ENCODE data around the gene ATOH8.

Gene ATOH8

GRCh38 chr2:85801871-85802270 is 48.1 kb downstream of the ATOH8 start:
- DNase-seq (ENCODE audit: low spot score) = no peak

DNA sequence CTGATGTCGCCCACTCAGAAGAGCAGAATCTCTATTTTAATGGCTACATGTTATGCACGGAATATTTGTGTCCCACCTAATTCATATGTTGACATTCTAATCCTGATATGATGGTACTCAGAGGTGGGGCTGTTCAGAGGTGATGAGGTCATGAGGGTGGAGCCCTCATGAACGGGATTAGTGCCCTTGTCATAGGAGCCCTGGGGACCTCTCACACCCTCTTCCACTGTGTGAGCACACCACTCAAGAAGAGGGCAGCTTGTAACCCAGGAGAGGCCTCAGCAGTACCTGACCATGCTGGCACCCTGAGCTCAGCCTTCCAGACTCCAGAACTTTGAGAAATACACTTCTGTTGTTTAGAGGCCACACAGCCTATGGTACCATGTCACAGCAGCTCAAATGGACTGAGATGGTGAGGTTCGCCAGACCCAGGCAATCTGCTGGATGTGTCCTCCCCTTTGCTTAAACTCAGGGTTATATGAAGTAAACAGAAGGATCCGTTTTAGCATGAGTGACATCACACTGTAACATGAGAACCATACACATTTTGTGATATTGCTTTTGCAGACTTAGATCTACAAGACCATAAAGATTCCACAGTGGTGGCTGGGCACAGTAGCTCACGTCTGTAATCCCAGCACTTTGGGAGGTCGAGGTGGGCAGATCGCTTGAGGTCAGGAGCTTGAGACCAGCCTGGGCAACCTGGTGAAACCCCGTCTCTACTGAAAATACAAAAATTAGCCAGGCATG is 48.7 kb downstream of the ATOH8 start:
- no peak for DNase-seq (ENCODE audit: low spot score)

GRCh38 chr2:85803704-85804425 is 50.1 kb downstream of the ATOH8 start:
- DNase-seq (ENCODE audit: low spot score) = no peak

GRCh38 chr2:85804583-85804982 is 50.8 kb downstream of the ATOH8 start:
- DNase-seq (ENCODE audit: low spot score) = no peak

DNA sequence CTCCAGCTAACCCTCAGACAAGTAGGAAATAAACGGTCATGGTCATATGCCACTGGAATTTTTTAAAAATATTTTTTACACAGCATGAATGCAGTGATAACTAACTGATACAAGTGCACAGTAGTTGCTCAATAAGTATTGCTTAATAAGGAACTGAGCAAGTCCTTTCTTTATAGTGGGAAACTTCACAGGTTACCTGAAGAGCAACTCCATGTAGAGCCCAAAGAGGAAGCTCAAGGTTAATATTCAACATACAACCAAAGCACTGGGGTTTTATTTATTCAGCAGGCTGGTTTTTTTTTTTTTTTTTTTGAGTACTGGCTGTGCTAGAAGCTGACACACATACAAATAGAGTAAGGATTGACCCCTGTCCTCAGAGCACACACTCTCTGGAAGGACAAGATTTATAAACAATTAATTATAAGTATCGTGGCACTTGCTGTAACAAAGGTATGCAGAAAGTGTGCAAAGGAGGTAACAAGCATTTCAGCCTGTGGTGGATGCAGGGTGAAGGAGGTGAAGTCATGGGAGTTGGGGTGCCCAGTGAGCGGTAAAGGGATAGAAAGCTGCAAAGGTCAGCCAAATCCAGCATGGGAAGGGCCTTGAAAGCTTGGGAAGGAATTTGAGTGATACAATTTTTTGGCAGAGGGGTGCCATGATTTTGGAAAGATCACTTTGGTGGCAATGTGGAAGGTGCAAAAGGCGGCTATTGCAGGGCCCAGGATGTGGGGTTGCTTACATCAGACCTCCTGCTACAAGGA is 52.7 kb downstream of the ATOH8 start:
- DNase-seq (ENCODE audit: low spot score) = no peak

GRCh38 chr2:85807756-85808155 is 54.0 kb downstream of the ATOH8 start:
- no peak for DNase-seq (ENCODE audit: low spot score)

- DNase-seq (ENCODE audit: low spot score) = no peak
Measured at GRCh38 chr2:85810371-85811179, 56.8 kb downstream of the ATOH8 start.

GRCh38 chr2:85811180-85812093 is 57.6 kb downstream of the ATOH8 start:
- no peak for DNase-seq (ENCODE audit: low spot score)

DNA sequence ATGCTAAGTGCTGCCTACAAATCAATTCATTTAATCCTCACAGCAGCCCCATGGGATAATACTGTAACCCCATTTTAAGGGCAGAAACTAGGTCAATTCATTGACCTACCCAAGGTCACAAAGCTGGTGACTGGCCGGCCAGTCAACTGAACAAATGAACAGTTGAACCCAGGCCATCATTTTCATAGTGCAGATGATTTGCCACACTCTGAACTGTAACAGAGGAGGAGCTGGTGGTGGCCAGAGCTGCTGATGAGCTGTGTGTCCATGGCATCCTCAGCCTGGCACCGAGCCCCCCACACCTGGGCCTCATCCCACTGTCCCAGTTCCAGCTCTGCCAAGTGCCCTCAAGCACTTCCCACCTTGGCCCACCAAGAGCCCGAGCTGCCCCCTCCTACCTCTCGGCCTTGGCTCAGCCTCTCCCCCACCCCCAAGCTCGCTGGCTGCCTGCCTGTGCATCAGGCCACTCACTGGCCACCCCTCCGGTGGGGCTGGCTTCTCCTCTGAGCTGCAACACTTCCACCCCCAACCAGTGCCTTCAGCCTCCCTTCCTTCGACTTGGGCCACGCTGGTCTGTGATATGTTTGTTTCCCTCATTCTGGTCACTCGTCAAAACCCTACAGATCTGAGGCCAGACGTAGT is 58.4 kb downstream of the ATOH8 start:
- DNase-seq (ENCODE audit: low spot score) = no peak

GRCh38 chr2:85813211-85813981 is 59.6 kb downstream of the ATOH8 start:
- DNase-seq (ENCODE audit: low spot score) = no peak

GRCh38 chr2:85813982-85814801 is 60.4 kb downstream of the ATOH8 start:
- peak; percentile 89 for DNase-seq (ENCODE audit: low spot score)

- DNase-seq (ENCODE audit: low spot score) = no peak
Measured at GRCh38 chr2:85814802-85815550, 61.2 kb downstream of the ATOH8 start.

DNA sequence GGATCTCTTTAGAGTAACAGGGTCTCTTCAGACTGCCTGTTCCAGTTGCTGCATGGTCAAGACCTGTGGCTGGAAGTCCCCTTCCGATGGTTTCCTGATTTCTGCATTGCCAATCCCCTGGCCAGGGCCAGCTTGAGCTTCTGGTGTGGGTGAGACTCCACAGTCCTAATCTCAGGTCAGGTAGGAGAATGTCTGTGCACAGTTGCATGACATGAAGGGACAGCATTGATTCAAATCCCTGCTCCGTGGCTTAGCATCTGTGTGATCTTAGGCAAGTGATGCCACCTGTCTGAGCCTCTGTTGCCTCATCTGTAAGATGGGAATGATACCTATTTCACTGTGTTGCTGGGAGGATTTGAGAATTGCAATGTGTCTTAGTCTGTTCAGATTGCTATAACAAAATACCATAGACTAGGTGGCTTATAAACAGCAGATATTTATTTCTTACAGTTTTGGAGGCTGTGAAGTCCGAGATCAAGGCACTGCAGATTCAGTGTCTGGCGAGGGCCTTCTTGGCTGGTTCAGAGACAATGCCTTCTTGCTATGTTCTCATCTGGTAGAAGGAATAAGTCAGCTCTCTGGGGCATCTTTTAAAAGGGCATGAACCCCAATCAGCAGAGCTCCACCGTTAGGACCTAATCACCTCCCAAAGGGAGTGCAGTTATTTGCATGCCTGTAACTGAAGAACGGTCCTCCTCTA is 66.2 kb downstream of the ATOH8 start:
- no peak for DNase-seq (ENCODE audit: low spot score)

- DNase-seq (ENCODE audit: low spot score) = no peak
Measured at GRCh38 chr2:85822766-85823165, 69.0 kb downstream of the ATOH8 start.

GRCh38 chr2:85823951-85824350 is 70.2 kb downstream of the ATOH8 start:
- DNase-seq (ENCODE audit: low spot score) = no peak

GRCh38 chr2:85826990-85827878 is 73.4 kb downstream of the ATOH8 start:
- peak; percentile 53 for DNase-seq (ENCODE audit: low spot score)
